ENCODE data around the gene RMND1.

RMND1 gene

GRCh38 chr6:151399679-151400078 lies 52.2 kb downstream of the RMND1 start:
- H2AFZ ChIP-seq (ENCODE audit: insufficient read depth, low read length, poor library complexity): no peak overlapping the region
- H3K4me1 ChIP-seq (ENCODE audit: control insufficient read depth in 1 of 2, insufficient read depth in 2 of 2, low read length in 2 of 2): peaks cover 4 to 8% of the 10 kb centered on the region in 2 experiments
- peak; percentile 77 to 99 for DNase-seq
- no peak overlapping the region for H3K14ac ChIP-seq (ENCODE audit: low read length)
- H3K79me1 ChIP-seq (ENCODE audit: low read length): no peaks in the 10 kb centered on the region
- no peak overlapping the region for H4K12ac ChIP-seq (ENCODE audit: low read depth, low read length)
- no peaks in the 10 kb centered on the region for H3K9me3 ChIP-seq (ENCODE audit: insufficient read depth, low read depth, low read length)
- no peak overlapping the region for H2BK12ac ChIP-seq (ENCODE audit: low read length)
- no peaks in the 10 kb centered on the region for H3K27me3 ChIP-seq (ENCODE audit: insufficient read depth, low read length)
- no peak overlapping the region for H3K23ac ChIP-seq (ENCODE audit: low read length)
- H3K18ac ChIP-seq (ENCODE audit: low read length): no peak overlapping the region
- H4K91ac ChIP-seq (ENCODE audit: low read depth, low read length): no peak overlapping the region
- H2AK5ac ChIP-seq (ENCODE audit: low read length): no peak overlapping the region
- peak overlapping the region; percentile 24 for H3K4ac ChIP-seq (ENCODE audit: low read depth, low read length)
- H2BK5ac ChIP-seq (ENCODE audit: low read depth, low read length, poor library complexity): no peak overlapping the region
- no peak overlapping the region for H2BK120ac ChIP-seq (ENCODE audit: insufficient read depth, low read length, poor library complexity)
- H3K4me2 ChIP-seq (ENCODE audit: low read length): peak overlapping the region; percentile 34
- H3K36me3 ChIP-seq (ENCODE audit: control insufficient read depth in 1 of 2, insufficient read depth in 2 of 2, low read length in 2 of 2): peaks cover 9 to 11% of the 10 kb centered on the region in 2 experiments
- no peak overlapping the region for H3K9ac ChIP-seq (ENCODE audit: low read length)
- peaks cover 2% of the 10 kb centered on the region for H3K79me2 ChIP-seq (ENCODE audit: control insufficient read depth, insufficient read depth, low read length, poor library complexity)
- WGBS (ENCODE audit: extremely low coverage, insufficient coverage, insufficient read length): no CpG with 5 or more reads among the region's 3 CpGs
- peak overlapping the region; percentile 64 for H3K27ac ChIP-seq (ENCODE audit: low read depth, low read length)
- no peak overlapping the region for H3K4me3 ChIP-seq (ENCODE audit: low read depth, low read length)
- no peak overlapping the region for H4K8ac ChIP-seq (ENCODE audit: low read depth, low read length)

GRCh38 chr6:151393410-151393809 lies 58.5 kb downstream of the RMND1 start:
- WGBS (ENCODE audit: extremely low coverage, insufficient coverage, insufficient read length): no CpG with 5 or more reads among the region's 4 CpGs
- H3K79me1 ChIP-seq (ENCODE audit: low read length): peaks cover 22% of the 10 kb centered on the region
- H3K4me3 ChIP-seq (ENCODE audit: low read depth, low read length): no peak overlapping the region
- peak overlapping the region; percentile 96 for H3K4ac ChIP-seq (ENCODE audit: low read depth, low read length)
- H3K36me3 ChIP-seq (ENCODE audit: control insufficient read depth in 1 of 2, insufficient read depth in 2 of 2, low read length in 2 of 2): peaks cover 4 to 7% of the 10 kb centered on the region in 2 experiments
- no peak overlapping the region for H2BK5ac ChIP-seq (ENCODE audit: low read depth, low read length, poor library complexity)
- H3K27ac ChIP-seq (ENCODE audit: low read depth, low read length): no peak overlapping the region
- no peak overlapping the region for H3K18ac ChIP-seq (ENCODE audit: low read length)
- H3K23ac ChIP-seq (ENCODE audit: low read length): no peak overlapping the region
- H2BK120ac ChIP-seq (ENCODE audit: insufficient read depth, low read length, poor library complexity): no peak overlapping the region
- no peak overlapping the region for H3K9ac ChIP-seq (ENCODE audit: low read length)
- no peaks in the 10 kb centered on the region for H3K27me3 ChIP-seq (ENCODE audit: insufficient read depth, low read length)
- H2AFZ ChIP-seq (ENCODE audit: insufficient read depth, low read length, poor library complexity): no peak overlapping the region
- DNase-seq: no peak
- no peak overlapping the region for H4K91ac ChIP-seq (ENCODE audit: low read depth, low read length)
- no peak overlapping the region for H3K14ac ChIP-seq (ENCODE audit: low read length)
- no peaks in the 10 kb centered on the region for H3K9me3 ChIP-seq (ENCODE audit: insufficient read depth, low read depth, low read length)
- no peak overlapping the region for H3K4me2 ChIP-seq (ENCODE audit: low read length)
- peaks cover 25% of the 10 kb centered on the region for H3K79me2 ChIP-seq (ENCODE audit: control insufficient read depth, insufficient read depth, low read length, poor library complexity)
- no peak overlapping the region for H4K8ac ChIP-seq (ENCODE audit: low read depth, low read length)
- peaks cover 0 to 3% of the 10 kb centered on the region in 2 experiments for H3K4me1 ChIP-seq (ENCODE audit: control insufficient read depth in 1 of 2, insufficient read depth in 2 of 2, low read length in 2 of 2)
- no peak overlapping the region for H4K12ac ChIP-seq (ENCODE audit: low read depth, low read length)
- H2BK12ac ChIP-seq (ENCODE audit: low read length): no peak overlapping the region
- no peak overlapping the region for H2AK5ac ChIP-seq (ENCODE audit: low read length)

- no peak overlapping the region for H2BK12ac ChIP-seq (ENCODE audit: low read length)
- no peak overlapping the region for H2AFZ ChIP-seq (ENCODE audit: insufficient read depth, low read length, poor library complexity)
- H3K9me3 ChIP-seq (ENCODE audit: insufficient read depth, low read depth, low read length): no peaks in the 10 kb centered on the region
- no peaks in the 10 kb centered on the region for H3K27me3 ChIP-seq (ENCODE audit: insufficient read depth, low read length)
- no CpG with 5 or more reads among the region's 3 CpGs for WGBS (ENCODE audit: extremely low coverage, insufficient coverage, insufficient read length)
- no peak overlapping the region for H3K4ac ChIP-seq (ENCODE audit: low read depth, low read length)
- H3K14ac ChIP-seq (ENCODE audit: low read length): no peak overlapping the region
- H3K36me3 ChIP-seq (ENCODE audit: control insufficient read depth in 1 of 2, insufficient read depth in 2 of 2, low read length in 2 of 2): peaks cover 3 to 5% of the 10 kb centered on the region in 2 experiments
- H3K4me1 ChIP-seq (ENCODE audit: control insufficient read depth in 1 of 2, insufficient read depth in 2 of 2, low read length in 2 of 2): peaks cover 0 to 3% of the 10 kb centered on the region in 2 experiments
- H3K4me2 ChIP-seq (ENCODE audit: low read length): peak overlapping the region; percentile 48
- H3K23ac ChIP-seq (ENCODE audit: low read length): no peak overlapping the region
- no peak overlapping the region for H3K9ac ChIP-seq (ENCODE audit: low read length)
- H4K8ac ChIP-seq (ENCODE audit: low read depth, low read length): no peak overlapping the region
- H2AK5ac ChIP-seq (ENCODE audit: low read length): no peak overlapping the region
- H3K79me2 ChIP-seq (ENCODE audit: control insufficient read depth, insufficient read depth, low read length, poor library complexity): peaks cover 25% of the 10 kb centered on the region
- H4K12ac ChIP-seq (ENCODE audit: low read depth, low read length): no peak overlapping the region
- H2BK120ac ChIP-seq (ENCODE audit: insufficient read depth, low read length, poor library complexity): no peak overlapping the region
- no peak overlapping the region for H3K18ac ChIP-seq (ENCODE audit: low read length)
- H3K27ac ChIP-seq (ENCODE audit: low read depth, low read length): peak overlapping the region; percentile 89
- H3K79me1 ChIP-seq (ENCODE audit: low read length): peaks cover 22% of the 10 kb centered on the region
- H4K91ac ChIP-seq (ENCODE audit: low read depth, low read length): no peak overlapping the region
- H3K4me3 ChIP-seq (ENCODE audit: low read depth, low read length): no peak overlapping the region
- no peak for DNase-seq
- no peak overlapping the region for H2BK5ac ChIP-seq (ENCODE audit: low read depth, low read length, poor library complexity)
These were observed 59.5 kb downstream of the RMND1 start for GRCh38 chr6:151392427-151392826.

GRCh38 chr6:151391471-151392413 lies 60.2 kb downstream of the RMND1 start, which contains the start of gene ZBTB2:
Gene ZBTB2, minus strand, starts transcription at chr6:151391559. Its CDS starts 17,922 bp downstream, at chr6:151373637.
- peak within 1 kb of the TSS; percentile 99 for H4K12ac ChIP-seq (ENCODE audit: low read depth, low read length)
- peak within 1 kb of the TSS; percentile 74 for H2BK12ac ChIP-seq (ENCODE audit: low read length)
- peak within 1 kb of the TSS; percentile 95 for H3K9ac ChIP-seq (ENCODE audit: low read length)
- H3K79me2 ChIP-seq (ENCODE audit: control insufficient read depth, insufficient read depth, low read length, poor library complexity): peaks cover 25% of the 10 kb centered on the region
- peak; percentile 76 to 80 for DNase-seq
- H3K23ac ChIP-seq (ENCODE audit: low read length): no peak within 1 kb of the TSS
- peak within 1 kb of the TSS; percentile 63 for H3K4me2 ChIP-seq (ENCODE audit: low read length)
- H4K8ac ChIP-seq (ENCODE audit: low read depth, low read length): peak within 1 kb of the TSS; percentile 100
- peaks cover 22% of the 10 kb centered on the region for H3K79me1 ChIP-seq (ENCODE audit: low read length)
- H2AK5ac ChIP-seq (ENCODE audit: low read length): peak within 1 kb of the TSS; percentile 99
- peaks cover 1 to 5% of the 10 kb centered on the region in 2 experiments for H3K36me3 ChIP-seq (ENCODE audit: control insufficient read depth in 1 of 2, insufficient read depth in 2 of 2, low read length in 2 of 2)
- H3K9me3 ChIP-seq (ENCODE audit: insufficient read depth, low read depth, low read length): no peaks in the 10 kb centered on the region
- H2BK5ac ChIP-seq (ENCODE audit: low read depth, low read length, poor library complexity): peak within 1 kb of the TSS; percentile 100
- no CpG with 5 or more reads among the region's 57 CpGs for WGBS (ENCODE audit: extremely low coverage, insufficient coverage, insufficient read length)
- H2BK120ac ChIP-seq (ENCODE audit: insufficient read depth, low read length, poor library complexity): peak within 1 kb of the TSS; percentile 97
- peak within 1 kb of the TSS; percentile 100 for H3K14ac ChIP-seq (ENCODE audit: low read length)
- peak within 1 kb of the TSS; percentile 100 for H3K27ac ChIP-seq (ENCODE audit: low read depth, low read length)
- H3K4me1 ChIP-seq (ENCODE audit: control insufficient read depth in 1 of 2, insufficient read depth in 2 of 2, low read length in 2 of 2): peaks cover 0 to 3% of the 10 kb centered on the region in 2 experiments
- H4K91ac ChIP-seq (ENCODE audit: low read depth, low read length): peak within 1 kb of the TSS; percentile 96
- peak within 1 kb of the TSS; percentile 99 for H3K4ac ChIP-seq (ENCODE audit: low read depth, low read length)
- peak within 1 kb of the TSS; percentile 97 for H2AFZ ChIP-seq (ENCODE audit: insufficient read depth, low read length, poor library complexity)
- H3K18ac ChIP-seq (ENCODE audit: low read length): peak within 1 kb of the TSS; percentile 99
- H3K27me3 ChIP-seq (ENCODE audit: insufficient read depth, low read length): no peaks in the 10 kb centered on the region
- H3K4me3 ChIP-seq (ENCODE audit: low read depth, low read length): peak within 1 kb of the TSS; percentile 98
